ENCODE data around the gene NAGS.
"Not testable (repeated sequence)": the region's sequence is repeated elsewhere in the genome, so short reads cannot be mapped to it uniquely, and the experiment has no call there.

Gene NAGS

GRCh38 chr17:43983515-43984411 is 20.7 kb upstream of the NAGS start:
- DNase-seq, result peak in 1 of 2 experiments; percentile 36

- DNase-seq, result no peak
Measured at GRCh38 chr17:43984521-43984920, 19.9 kb upstream of the NAGS start.

DNA sequence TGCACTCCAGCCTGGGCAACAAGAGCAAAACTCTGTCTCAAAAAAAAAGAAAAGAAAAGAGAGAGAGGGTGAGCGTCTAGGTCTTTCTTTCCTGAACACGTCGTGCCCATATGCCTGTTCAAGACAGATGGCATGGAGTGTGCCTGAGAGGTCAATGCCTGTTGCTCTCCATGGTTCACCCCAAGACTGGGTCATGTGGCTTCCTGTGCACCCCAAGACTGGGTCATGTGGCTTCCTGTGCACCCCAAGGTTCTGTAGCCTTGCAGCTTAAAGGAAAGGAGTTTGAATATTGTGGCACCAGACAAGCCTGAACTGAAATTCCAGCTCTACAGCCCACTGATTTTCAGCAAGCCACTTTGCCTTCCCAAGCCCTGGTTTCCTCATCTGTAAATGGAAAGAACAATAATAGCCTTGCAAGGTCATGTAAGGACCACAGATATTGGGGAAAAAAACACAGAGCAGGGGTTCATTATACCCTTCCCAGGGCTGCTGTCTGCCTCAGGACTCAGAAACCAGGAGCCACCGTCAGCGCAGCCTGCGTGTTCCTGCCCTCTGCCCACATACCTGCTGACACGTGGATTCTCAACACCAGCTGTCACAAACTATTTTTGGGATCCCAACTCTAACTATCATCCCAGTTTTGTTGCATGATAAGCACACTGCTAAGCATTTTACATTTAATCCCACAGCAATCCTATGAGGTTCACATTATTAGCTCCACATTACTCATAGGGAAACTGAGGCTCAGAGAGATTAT is 18.0 kb upstream of the NAGS start:
- DNase-seq, result no peak

GRCh38 chr17:43987131-43988021 is 17.0 kb upstream of the NAGS start:
- no peak for DNase-seq

- no peak for DNase-seq
Measured at GRCh38 chr17:43988301-43988700, 16.1 kb upstream of the NAGS start.

DNA sequence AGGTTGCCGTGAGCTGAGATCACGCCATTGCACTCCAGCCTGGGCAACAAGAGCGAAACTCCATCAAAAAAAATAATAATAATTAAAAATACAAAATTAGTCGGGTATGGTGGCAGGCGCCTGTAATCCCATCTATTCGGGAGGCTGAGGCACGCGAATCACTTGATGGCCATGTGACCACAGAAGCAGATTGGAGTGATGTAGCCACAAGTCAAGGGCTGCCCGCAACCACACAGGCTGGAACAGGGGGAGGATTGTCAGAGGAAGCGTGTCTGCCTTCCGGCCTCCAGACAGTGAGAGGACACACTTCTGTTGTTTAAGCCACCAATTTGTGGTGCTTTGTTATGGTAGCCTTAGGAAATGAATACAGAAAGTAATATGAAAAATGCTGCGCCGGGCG is 11.8 kb upstream of the NAGS start:
- DNase-seq, result no peak

GRCh38 chr17:43994272-43995149 is 9.9 kb upstream of the NAGS start:
- peak; percentile 84 to 85 for DNase-seq

- DNase-seq, result no peak
Measured at GRCh38 chr17:43995150-43995471, 9.3 kb upstream of the NAGS start.

DNA sequence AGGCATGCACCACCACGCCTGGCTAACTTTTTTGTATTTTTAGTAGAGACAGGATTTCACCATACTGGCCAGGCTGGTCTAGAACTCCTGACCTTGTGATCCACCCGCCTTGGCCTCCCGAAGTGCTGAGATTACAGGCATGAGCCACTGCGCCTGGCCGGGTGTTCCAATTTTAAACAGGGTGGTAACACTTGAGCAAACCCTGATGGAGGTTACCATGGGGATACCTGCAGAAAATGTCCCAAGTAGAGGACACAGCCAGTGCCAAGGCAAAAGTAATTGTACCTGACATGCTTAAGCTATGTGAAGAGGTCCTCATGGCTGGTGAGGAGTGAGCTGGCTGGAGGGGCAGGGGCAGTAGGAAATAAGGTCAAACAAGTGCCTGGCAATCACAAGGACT is 7.2 kb upstream of the NAGS start:
- DNase-seq, result not testable (repeated sequence)

DNA sequence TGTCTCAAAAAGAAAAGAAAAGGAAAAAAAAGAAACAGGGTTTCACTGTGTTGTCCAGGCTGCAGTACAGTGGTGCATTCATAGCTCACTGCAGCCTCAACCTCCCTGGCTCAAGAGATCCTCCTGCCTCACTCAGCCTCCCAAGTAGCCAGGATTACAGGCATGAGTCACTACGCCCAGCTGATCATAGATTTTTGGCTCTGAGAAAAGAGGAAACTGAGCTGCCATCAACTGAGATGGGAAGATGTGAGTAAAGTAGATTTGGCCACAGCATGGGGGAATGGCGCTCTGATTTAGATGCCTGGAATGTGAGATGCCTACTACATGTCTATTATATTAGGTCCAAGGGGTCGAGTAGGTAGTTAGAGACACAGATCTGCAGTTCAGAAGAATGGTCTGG is 5.9 kb upstream of the NAGS start:
- no peak for DNase-seq

- no peak for DNase-seq
Measured at GRCh38 chr17:43999024-43999423, 5.4 kb upstream of the NAGS start.

DNA sequence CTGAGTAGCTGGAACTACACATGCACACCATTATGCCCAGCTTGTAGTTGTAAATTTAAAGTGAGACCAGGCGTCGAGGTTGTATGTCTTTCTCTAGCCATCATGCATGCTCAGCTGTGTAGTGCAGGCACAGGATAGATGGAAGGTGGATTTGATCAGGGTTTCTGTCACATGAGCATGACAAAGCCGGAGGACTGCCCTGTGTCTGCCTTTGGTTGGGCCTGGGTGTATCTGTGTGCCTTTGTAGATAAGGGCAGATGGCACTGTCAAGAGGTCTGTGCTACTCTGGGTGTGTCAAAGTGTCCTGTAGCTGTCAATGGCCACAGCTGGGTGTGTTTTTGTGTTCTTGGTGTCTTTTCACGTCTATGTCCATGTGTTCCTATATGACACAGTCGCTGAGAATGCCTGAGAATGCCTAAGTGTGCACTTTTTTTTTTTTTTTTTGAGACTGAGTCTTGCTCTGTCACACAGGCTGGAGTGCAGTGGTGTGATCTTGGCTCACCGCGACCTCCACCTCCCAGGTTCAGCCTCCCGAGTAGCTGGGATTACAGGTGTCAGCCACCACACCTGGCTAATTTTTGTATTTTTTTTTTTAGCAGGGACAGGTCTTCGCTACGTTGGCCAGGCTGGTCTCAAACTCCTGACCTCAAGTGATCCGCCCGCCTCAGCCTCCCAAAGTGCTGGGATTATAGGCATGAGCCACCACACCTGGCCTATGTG is 4.1 kb upstream of the NAGS start:
- no peak for DNase-seq

DNA sequence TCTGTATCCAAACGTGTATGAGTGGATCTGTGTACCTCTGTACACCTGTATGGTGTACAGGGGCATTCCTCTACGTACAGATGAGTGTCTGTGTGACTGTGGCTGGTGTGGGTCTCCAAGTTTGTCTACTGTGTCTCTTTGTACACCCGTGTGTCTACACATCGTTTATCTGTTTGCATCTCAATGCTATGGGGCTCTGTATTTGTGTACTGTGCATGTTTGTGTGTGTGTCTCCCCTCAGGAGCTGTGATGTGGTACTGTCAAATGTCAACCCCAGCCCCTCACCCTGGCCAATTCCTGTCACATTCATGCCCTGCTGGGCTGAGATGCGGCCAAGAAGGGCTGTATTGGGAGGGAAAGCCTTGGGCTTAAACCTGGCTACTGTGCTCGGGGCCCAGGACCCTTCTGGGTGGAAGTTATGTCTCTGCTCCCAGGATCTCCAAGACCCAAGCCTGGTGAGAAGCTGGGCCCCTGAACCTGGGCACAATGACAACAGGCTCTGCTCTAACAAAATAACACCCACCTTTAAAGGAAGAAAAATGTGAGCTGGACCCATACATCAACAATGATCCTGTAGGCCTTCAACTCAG is 3.5 kb upstream of the NAGS start:
- no peak for DNase-seq

DNA sequence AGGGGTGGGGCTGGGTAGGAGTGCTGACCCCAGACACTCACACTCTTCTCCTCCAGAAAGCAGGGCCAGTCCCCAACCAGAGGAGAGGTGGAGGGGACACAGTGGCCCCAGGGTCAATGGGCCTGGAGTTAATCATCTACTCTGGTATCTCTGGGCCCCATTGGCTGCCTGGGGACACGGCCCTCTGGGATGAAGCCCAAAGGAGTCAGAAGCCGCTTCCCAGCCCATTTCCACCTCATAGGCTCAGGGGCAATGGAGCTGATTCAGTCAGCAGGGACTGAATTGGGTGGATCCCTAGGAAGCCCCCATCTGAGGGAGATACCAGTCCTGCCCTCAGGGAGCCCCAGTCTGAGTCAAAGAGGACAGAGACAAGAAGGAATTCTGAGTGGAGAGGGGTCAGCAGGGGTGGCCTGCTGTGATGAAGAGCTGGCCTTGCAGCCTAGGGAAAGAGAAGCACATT is 2.9 kb upstream of the NAGS start:
- DNase-seq, result no peak

DNA sequence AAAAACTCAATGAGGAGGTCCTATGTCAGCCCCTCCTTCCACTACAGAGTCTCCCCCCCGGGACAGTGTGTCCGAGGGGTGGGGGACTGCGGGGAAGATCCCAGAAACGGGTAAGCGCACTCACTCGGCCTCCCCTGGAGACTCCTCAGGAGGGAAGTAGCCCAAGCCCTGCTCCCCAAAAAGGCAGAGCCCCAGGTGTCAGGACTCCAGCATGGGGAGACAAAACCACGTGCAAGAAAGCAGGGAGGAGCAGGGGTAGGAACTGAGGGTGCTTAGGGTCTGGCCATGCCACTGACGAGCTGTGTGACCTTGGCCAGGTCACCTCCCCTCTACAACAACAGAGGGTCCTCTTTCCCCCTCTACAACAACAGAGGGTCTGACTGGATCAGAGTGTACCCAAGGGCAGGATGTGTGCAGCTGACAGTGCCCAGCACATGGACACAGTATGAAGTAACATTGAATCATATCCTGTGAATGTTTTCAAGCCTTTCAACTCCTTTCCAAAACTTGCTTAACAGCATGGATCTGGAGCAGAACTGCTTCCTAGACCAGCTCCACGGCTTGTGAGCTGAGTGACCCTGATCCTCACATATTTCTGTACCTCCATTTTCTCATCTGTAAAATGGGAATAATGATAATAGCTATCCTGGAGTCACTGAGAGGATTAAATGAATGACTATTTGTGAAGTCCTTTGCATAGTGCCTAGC is 2.1 kb upstream of the NAGS start:
- DNase-seq, result no peak

DNA sequence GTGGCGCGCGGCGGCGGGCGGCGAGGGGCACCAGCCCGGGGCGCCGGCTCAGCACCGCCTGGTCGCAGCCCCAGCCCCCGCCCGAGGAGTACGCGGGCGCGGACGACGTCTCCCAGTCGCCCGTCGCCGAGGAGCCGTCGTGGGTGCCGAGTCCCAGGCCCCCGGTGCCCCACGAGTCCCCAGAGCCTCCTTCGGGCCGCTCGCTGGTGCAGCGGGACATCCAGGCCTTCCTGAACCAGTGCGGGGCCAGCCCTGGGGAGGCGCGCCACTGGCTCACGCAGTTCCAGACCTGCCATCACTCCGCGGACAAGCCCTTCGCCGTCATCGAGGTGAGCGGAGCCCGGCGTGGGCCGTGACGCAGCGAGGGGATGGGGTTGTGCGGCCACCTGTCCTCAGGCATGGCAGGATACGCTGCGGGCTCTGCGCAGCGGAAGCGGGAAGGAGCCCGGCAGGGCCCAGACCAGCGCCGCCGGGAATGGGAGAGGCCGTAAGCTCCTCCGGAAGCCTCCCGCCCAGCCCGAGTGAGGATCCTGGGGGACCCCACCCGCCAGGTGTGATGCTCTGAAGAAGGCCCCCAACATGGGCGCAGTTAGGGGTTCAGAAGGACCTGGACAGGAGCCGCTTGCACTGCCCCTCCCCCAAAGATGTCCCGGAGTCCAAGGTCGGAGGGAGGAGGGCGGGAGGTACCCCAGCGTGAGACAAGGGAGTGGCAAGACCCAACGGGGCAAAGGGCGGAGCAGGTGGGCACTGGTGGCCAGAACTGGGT is 522 bp downstream of the NAGS start:
- peak; percentile 34 to 50 for DNase-seq

DNA sequence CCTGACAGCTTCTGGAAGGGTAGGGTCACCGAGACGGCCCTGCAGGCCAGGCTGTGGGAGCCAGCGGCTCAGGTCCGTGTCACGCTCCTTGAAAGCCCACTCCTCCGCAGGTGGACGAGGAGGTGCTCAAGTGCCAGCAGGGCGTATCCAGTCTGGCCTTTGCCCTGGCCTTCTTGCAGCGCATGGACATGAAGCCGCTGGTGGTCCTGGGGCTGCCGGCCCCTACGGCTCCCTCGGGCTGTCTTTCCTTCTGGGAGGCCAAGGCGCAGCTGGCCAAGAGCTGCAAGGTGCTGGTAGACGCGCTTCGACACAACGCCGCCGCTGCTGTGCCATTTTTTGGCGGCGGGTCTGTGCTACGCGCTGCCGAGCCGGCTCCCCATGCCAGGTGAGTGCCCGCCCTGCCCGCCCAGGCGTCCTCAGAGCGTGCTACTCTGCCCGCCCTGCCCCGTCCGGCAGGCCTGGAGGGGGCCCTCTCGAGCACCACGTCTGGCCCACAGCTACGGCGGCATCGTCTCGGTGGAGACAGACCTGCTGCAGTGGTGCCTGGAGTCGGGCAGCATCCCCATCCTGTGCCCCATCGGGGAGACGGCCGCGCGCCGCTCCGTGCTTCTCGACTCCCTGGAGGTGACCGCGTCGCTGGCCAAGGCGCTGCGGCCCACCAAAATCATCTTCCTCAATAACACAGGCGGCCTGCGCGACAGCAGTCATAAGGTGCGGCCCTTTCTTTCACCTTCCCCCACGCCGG is 1.3 kb downstream of the NAGS start:
- peak; percentile 40 to 62 for DNase-seq

DNA sequence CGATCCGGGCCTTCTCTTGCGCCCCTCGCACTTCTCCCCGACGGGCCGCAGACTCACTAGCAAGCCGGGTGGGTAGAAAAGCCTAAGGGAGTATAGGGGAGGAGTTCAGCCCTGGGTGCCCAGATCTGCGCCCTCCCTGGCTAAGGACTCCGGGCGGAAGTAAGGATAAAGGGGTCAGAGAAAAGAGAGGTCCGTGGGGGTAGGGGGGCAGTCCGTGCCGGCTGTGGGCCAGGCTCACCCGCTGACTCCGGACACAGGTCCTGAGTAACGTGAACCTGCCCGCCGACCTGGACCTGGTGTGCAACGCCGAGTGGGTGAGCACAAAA is 1.8 kb downstream of the NAGS start:
- DNase-seq, result no peak
